B cell (primary cell): ENCODE measurements around the gene MYCN.

Experiments
- EZH2 ChIP-seq: IDR thresholded peaks from 2 replicates; pipeline ENCODE4 v1.6.1; 2012; ENCODE audit warnings: borderline replicate concordance, low read depth, mild to moderate bottlenecking, moderate library complexity, low read length; ENCODE audit not compliant: insufficient read depth, poor library complexity, severe bottlenecking
- TF ChIP-seq, protein P1 (sequence below): fragments of 200-600 bp; IDR thresholded peaks from one replicate; pipeline ENCODE4 v1.8.0; 2022; ENCODE audit warnings: antibody characterized with exemption, mild to moderate bottlenecking

- TF ChIP-seq, protein P1, sequence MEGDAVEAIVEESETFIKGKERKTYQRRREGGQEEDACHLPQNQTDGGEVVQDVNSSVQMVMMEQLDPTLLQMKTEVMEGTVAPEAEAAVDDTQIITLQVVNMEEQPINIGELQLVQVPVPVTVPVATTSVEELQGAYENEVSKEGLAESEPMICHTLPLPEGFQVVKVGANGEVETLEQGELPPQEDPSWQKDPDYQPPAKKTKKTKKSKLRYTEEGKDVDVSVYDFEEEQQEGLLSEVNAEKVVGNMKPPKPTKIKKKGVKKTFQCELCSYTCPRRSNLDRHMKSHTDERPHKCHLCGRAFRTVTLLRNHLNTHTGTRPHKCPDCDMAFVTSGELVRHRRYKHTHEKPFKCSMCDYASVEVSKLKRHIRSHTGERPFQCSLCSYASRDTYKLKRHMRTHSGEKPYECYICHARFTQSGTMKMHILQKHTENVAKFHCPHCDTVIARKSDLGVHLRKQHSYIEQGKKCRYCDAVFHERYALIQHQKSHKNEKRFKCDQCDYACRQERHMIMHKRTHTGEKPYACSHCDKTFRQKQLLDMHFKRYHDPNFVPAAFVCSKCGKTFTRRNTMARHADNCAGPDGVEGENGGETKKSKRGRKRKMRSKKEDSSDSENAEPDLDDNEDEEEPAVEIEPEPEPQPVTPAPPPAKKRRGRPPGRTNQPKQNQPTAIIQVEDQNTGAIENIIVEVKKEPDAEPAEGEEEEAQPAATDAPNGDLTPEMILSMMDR: no peak
- TF ChIP-seq EZH2: no peak
These were observed 521 bp downstream of the MYCN start for GRCh38 chr2:15940661-15941480.
